GM23338 (cell line): ENCODE results near the gene STX11. TPM values are rescaled to one million over a fixed set of nuclear protein-coding genes. Genes with fewer than 3 reads are reported as not detected.

ENCODE experiments used
- ATAC-seq: fragments of 200-7000 bp; cut with Tn5 transposase; 3 replicates; pipeline ENCODE4 v1.9.1; 2020
- DNase-seq: peaks from one replicate; pipeline ENCODE4 v3.0.0-alpha.2; 2015; ENCODE audit warnings: low spot score
- H2AFZ ChIP-seq: fragments of 200-600 bp; sonication (generic); 2 replicates; pipeline ENCODE4 v1.8.0; 2016; ENCODE audit warnings: antibody characterized with exemption, mild to moderate bottlenecking, moderate library complexity
- H3F3A ChIP-seq: fragments of 200-600 bp; sonication (generic); replicated peaks from 2 replicates; pipeline ENCODE4 v1.8.0; 2017; ENCODE audit warnings: antibody characterized with exemption, mixed run types, low read depth
- H3K27ac ChIP-seq: fragments of 200-600 bp; sonication (generic); 2 replicates; pipeline ENCODE4 v1.6.1; 2016; ENCODE audit warnings: low read depth
- H3K27me3 ChIP-seq: fragments of 200-600 bp; sonication (generic); 2 replicates; pipeline ENCODE4 v1.8.0; 2016; ENCODE audit warnings: mild to moderate bottlenecking, mixed run types, moderate library complexity; ENCODE audit not compliant: insufficient read depth
- H3K36me3 ChIP-seq: fragments of 200-600 bp; sonication (generic); 2 replicates; pipeline ENCODE4 v1.8.0; 2016; ENCODE audit warnings: mild to moderate bottlenecking; ENCODE audit not compliant: insufficient read depth
- H3K4me1 ChIP-seq: fragments of 200-600 bp; sonication (generic); 2 replicates; pipeline ENCODE4 v1.8.0; 2016; ENCODE audit warnings: mild to moderate bottlenecking, moderate library complexity; ENCODE audit not compliant: insufficient read depth
- H3K4me2 ChIP-seq: fragments of 200-600 bp; sonication (generic); 2 replicates; pipeline ENCODE4 v1.7.1; 2017; ENCODE audit warnings: mixed run types
- H3K4me3 ChIP-seq: fragments of 200-600 bp; sonication (generic); 2 replicates; pipeline ENCODE4 v1.6.1; 2016; ENCODE audit warnings: mixed run types
- H3K79me2 ChIP-seq: fragments of 200-600 bp; sonication (generic); replicated peaks from 2 replicates; pipeline ENCODE4 v1.8.0; 2017; ENCODE audit warnings: mild to moderate bottlenecking; ENCODE audit not compliant: insufficient read depth
- H3K9me2 ChIP-seq: fragments of 200-600 bp; sonication (generic); 2 replicates; pipeline ENCODE4 v1.8.0; 2017; ENCODE audit not compliant: insufficient read depth
- H4K20me1 ChIP-seq: fragments of 200-600 bp; sonication (generic); replicated peaks from 2 replicates; pipeline ENCODE4 v1.8.0; 2017; ENCODE audit warnings: mild to moderate bottlenecking; ENCODE audit not compliant: insufficient read depth
- H3K27ac Mint-ChIP-seq: 2 replicates; pipeline ENCODE4 v1.8.0; 2020; ENCODE audit warnings: inconsistent platforms, mild to moderate bottlenecking, moderate library complexity, mixed read lengths
- H3K27me3 Mint-ChIP-seq: 3 replicates; pipeline ENCODE4 v1.8.0; 2022; ENCODE audit warnings: low read depth, mild to moderate bottlenecking, moderate library complexity, mixed read lengths, inconsistent platforms; ENCODE audit not compliant: insufficient read depth, poor library complexity
- H3K36me3 Mint-ChIP-seq: 3 replicates; pipeline ENCODE4 v1.8.0; 2021; ENCODE audit warnings: low read depth, mild to moderate bottlenecking, inconsistent platforms, moderate library complexity, mixed read lengths
- H3K4me1 Mint-ChIP-seq: 3 replicates; pipeline ENCODE4 v1.8.0; 2020; ENCODE audit warnings: mild to moderate bottlenecking, inconsistent platforms, mixed read lengths
- H3K4me3 Mint-ChIP-seq: 3 replicates; pipeline ENCODE4 v1.8.0; 2021; ENCODE audit warnings: moderate library complexity, mild to moderate bottlenecking, inconsistent platforms, mixed read lengths
- H3K9me3 Mint-ChIP-seq: 3 replicates; pipeline ENCODE4 v1.8.0; 2020; ENCODE audit warnings: moderate library complexity, mild to moderate bottlenecking, inconsistent platforms, mixed read lengths
- CREB1 ChIP-seq: fragments of 250-450 bp; sonication (Bioruptor Pico); IDR thresholded peaks from 2 replicates; pipeline ENCODE4 v1.5.0; 2020; ENCODE audit warnings: low read depth, mild to moderate bottlenecking, moderate library complexity
- ETS1 ChIP-seq: IDR thresholded peaks from 2 replicates; pipeline ENCODE4 v1.6.1; 2016; ENCODE audit warnings: antibody characterized with exemption
- EZH2 ChIP-seq: fragments of 200-600 bp; sonication (generic); IDR thresholded peaks from one replicate; pipeline ENCODE4 v1.8.0; 2017; ENCODE audit warnings: antibody characterized with exemption, mild to moderate bottlenecking, low read depth; ENCODE audit not compliant: unreplicated experiment
- EZH2phosphoT487 ChIP-seq: fragments of 200-600 bp; sonication (generic); IDR thresholded peaks from one replicate; pipeline ENCODE4 v1.8.1; 2018; ENCODE audit warnings: antibody characterized with exemption; ENCODE audit not compliant: unreplicated experiment
- JUNB ChIP-seq: IDR thresholded peaks from one replicate; pipeline ENCODE4 v1.6.1; 2016; ENCODE audit warnings: antibody characterized with exemption; ENCODE audit not compliant: unreplicated experiment
- NANOG ChIP-seq: IDR thresholded peaks from 2 replicates; pipeline ENCODE4 v1.6.1; 2016; ENCODE audit warnings: antibody characterized with exemption, borderline replicate concordance
- POLR2AphosphoS5 ChIP-seq: IDR thresholded peaks from 2 replicates; pipeline ENCODE4 v1.6.1; 2016; ENCODE audit warnings: antibody characterized with exemption, low read depth
- STAT1 ChIP-seq: IDR thresholded peaks from one replicate; pipeline ENCODE4 v1.6.1; 2016; ENCODE audit warnings: antibody characterized with exemption; ENCODE audit not compliant: unreplicated experiment
- ZNF114 ChIP-seq: fragments of 250-450 bp; sonication (Bioruptor Pico); IDR thresholded peaks from 2 replicates; pipeline ENCODE4 v1.5.0; 2020; ENCODE audit warnings: mild to moderate bottlenecking, moderate library complexity
- ZNF331 ChIP-seq: fragments of 250-450 bp; sonication (Bioruptor Pico); IDR thresholded peaks from 2 replicates; pipeline ENCODE4 v1.5.0; 2020; ENCODE audit warnings: low read depth, mild to moderate bottlenecking, moderate library complexity
- polyA plus RNA-seq: library from polyadenylated mRNA; unstranded; fragments of >200 nt; fragmentation: Nextera tagmentation; extraction: Ambion mirVana; gene quantifications from 2 replicates; pipeline ENCODE4 v1.2.1, GENCODE V29; 2016
- total RNA-seq: library from RNA; depleted of rRNA; stranded (reverse); fragments of >200 nt; shearing (Covaris generic); gene quantifications from 2 replicates; pipeline ENCODE4 v1.2.3, GENCODE V29; 2014
- TF ChIP-seq, protein P1 (sequence below): fragments of 250-450 bp; sonication (Bioruptor Pico); IDR thresholded peaks from 2 replicates; pipeline ENCODE4 v1.5.0; 2020; ENCODE audit warnings: mild to moderate bottlenecking, moderate library complexity

The STX11 gene
- total and polyA plus RNA-seq, 2 experiments from 2014 or later, result 0.35 to 0.52 TPM

DNA sequence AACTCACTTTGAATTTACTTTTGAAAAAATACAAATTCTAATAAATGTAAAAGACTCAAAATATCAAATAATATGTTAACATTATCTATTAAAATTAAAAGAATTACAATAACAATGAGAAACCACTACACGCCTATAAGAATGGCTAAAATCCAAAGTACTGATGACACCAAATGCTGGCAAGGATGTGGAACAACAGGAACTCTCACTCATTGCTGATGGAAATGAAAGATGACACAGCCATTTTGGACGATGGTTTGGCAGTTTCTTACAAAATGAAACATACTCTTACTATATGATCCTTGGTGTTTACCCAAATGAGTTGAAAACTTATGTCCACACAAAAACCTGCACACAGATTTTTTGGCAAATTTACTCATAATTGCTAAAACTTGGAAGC is 15.6 kb upstream of the STX11 start (continued):
- TF ChIP-seq, protein P1, sequence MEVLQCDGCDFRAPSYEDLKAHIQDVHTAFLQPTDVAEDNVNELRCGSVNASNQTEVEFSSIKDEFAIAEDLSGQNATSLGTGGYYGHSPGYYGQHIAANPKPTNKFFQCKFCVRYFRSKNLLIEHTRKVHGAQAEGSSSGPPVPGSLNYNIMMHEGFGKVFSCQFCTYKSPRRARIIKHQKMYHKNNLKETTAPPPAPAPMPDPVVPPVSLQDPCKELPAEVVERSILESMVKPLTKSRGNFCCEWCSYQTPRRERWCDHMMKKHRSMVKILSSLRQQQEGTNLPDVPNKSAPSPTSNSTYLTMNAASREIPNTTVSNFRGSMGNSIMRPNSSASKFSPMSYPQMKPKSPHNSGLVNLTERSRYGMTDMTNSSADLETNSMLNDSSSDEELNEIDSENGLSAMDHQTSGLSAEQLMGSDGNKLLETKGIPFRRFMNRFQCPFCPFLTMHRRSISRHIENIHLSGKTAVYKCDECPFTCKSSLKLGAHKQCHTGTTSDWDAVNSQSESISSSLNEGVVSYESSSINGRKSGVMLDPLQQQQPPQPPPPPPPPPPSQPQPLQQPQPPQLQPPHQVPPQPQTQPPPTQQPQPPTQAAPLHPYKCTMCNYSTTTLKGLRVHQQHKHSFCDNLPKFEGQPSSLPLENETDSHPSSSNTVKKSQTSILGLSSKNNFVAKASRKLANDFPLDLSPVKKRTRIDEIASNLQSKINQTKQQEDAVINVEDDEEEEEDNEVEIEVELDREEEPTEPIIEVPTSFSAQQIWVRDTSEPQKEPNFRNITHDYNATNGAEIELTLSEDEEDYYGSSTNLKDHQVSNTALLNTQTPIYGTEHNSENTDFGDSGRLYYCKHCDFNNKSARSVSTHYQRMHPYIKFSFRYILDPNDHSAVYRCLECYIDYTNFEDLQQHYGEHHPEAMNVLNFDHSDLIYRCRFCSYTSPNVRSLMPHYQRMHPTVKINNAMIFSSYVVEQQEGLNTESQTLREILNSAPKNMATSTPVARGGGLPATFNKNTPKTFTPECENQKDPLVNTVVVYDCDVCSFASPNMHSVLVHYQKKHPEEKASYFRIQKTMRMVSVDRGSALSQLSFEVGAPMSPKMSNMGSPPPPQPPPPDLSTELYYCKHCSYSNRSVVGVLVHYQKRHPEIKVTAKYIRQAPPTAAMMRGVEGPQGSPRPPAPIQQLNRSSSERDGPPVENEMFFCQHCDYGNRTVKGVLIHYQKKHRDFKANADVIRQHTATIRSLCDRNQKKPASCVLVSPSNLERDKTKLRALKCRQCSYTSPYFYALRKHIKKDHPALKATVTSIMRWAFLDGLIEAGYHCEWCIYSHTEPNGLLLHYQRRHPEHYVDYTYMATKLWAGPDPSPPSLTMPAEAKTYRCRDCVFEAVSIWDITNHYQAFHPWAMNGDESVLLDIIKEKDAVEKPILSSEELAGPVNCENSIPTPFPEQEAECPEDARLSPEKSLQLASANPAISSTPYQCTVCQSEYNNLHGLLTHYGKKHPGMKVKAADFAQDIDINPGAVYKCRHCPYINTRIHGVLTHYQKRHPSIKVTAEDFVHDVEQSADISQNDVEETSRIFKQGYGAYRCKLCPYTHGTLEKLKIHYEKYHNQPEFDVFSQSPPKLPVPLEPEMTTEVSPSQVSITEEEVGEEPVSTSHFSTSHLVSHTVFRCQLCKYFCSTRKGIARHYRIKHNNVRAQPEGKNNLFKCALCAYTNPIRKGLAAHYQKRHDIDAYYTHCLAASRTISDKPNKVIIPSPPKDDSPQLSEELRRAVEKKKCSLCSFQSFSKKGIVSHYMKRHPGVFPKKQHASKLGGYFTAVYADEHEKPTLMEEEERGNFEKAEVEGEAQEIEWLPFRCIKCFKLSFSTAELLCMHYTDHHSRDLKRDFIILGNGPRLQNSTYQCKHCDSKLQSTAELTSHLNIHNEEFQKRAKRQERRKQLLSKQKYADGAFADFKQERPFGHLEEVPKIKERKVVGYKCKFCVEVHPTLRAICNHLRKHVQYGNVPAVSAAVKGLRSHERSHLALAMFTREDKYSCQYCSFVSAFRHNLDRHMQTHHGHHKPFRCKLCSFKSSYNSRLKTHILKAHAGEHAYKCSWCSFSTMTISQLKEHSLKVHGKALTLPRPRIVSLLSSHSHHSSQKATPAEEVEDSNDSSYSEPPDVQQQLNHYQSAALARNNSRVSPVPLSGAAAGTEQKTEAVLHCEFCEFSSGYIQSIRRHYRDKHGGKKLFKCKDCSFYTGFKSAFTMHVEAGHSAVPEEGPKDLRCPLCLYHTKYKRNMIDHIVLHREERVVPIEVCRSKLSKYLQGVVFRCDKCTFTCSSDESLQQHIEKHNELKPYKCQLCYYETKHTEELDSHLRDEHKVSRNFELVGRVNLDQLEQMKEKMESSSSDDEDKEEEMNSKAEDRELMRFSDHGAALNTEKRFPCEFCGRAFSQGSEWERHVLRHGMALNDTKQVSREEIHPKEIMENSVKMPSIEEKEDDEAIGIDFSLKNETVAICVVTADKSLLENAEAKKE (CRISPR knock-in tag), result no peak

DNA sequence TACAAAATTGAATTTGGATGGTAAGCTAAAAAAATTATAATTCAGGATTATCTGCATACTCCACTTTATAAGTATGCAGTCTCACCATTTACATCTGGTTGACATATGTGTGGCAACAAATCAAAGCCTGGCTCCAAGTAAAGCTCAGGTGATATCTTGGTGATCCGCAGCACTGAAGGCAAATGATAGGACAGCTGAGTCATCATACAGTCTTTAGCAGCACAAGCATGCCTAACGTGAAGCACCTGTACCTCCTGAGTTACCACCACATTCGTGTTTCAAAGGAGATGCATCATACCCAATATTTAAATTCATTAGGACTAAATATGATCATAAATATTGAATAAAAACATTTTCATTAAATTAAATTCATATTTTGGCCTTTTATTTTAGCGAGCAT is 11.8 kb upstream of the STX11 start:
- Histone ChIP-seq H3K36me3 (no peaks in the 10 kb centered on the region), H3F3A (no peaks in the 10 kb centered on the region), H3K4me1 (no peaks in the 10 kb centered on the region), H3K79me2 (no peaks in the 10 kb centered on the region), H3K27me3 (no peaks in the 10 kb centered on the region), H4K20me1 (no peaks in the 10 kb centered on the region), H3K4me2 (no peak overlapping the region), H3K9me2 (no peaks in the 10 kb centered on the region), H3K27ac (no peak overlapping the region), H3K4me3 (no peak overlapping the region), H2AFZ (no peak overlapping the region)
- H3K27ac Mint-ChIP-seq, result no peak overlapping the region
- H3K36me3 Mint-ChIP-seq, result no peaks in the 10 kb centered on the region
- ATAC-seq (no peak), DNase-seq (no peak)
- H3K4me3 Mint-ChIP-seq, result no peak overlapping the region
- no peaks in the 10 kb centered on the region for H3K9me3 Mint-ChIP-seq
- peaks cover 4% of the 10 kb centered on the region for H3K27me3 Mint-ChIP-seq
- H3K4me1 Mint-ChIP-seq, result no peaks in the 10 kb centered on the region
- TF ChIP-seq ZNF114 (CRISPR knock-in tag) (no peak), CREB1 (no peak), ETS1 (no peak), JUNB (no peak), POLR2AphosphoS5 (no peak), ZNF331 (CRISPR knock-in tag) (no peak), EZH2 (no peak), EZH2phosphoT487 (no peak), STAT1 (no peak), NANOG (no peak)
